ENCODE measurements around the gene BBS5. TPM values are rescaled to one million over a fixed set of nuclear protein-coding genes. Genes with fewer than 3 reads are reported as not detected.
"Not testable (repeated sequence)": the region's sequence is repeated elsewhere in the genome, so short reads cannot be mapped to it uniquely, and the experiment has no call there.

Gene BBS5
- total RNA-seq, 2 experiments from 2014 or later, result 2.1 to 2.2 TPM

DNA sequence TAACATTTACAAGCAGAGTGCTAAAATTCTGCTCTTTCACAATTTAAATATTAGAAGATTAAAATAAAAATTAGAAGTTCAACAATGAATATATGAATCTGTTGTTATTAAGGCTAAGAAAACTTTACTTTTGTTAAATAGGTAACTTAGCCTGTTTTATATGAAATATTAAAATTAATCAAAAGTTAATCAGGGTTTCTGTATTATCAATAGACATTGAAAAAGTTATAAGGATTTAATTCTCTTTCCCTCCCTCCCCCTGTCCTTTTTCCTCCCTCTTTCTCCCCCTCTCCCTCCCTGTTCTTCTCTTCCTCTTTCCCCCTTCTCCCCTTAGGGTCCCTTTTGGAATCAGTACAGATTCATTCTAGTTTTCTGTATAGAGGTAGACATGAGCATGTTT is 12.1 kb downstream of the BBS5 start:
- H3K4me1 Mint-ChIP-seq (ENCODE audit: low read depth), result no peaks in the 10 kb centered on the region
- intact Hi-C loops (cut with micrococcal nuclease), result no loop called here
- no peaks in the 10 kb centered on the region for H3K9me3 Mint-ChIP-seq
- no peak overlapping the region for H3K27ac Mint-ChIP-seq
- H3K36me3 Mint-ChIP-seq (ENCODE audit: low read depth), result peaks cover 5% of the 10 kb centered on the region
- H3K27me3 Mint-ChIP-seq (ENCODE audit: low read depth), result no peaks in the 10 kb centered on the region
- CTCF ChIA-PET, result no interaction called here
- no peak overlapping the region for H3K4me3 Mint-ChIP-seq
- no peak for DNase-seq

DNA sequence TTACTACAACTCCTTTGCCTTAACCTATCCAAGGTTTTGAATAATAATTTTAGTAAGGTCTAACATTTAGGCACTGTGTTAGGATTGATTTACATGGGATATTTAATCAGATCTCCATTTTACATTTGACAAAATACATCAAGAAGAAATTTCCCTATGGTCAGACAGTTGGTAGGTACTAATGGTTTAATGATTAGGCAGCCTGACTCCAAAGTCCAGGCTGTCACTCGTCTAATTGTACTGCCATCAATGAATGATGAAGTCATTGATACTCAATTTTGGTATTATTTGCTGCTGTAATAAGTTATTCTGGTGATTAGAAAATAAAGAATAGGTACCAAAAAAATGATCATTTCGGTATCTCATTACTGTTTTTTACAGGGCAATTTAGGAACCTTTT is 14.1 kb downstream of the BBS5 start:
- no peak overlapping the region for H3K27ac Mint-ChIP-seq
- no peaks in the 10 kb centered on the region for H3K27me3 Mint-ChIP-seq (ENCODE audit: low read depth)
- intact Hi-C loops (cut with micrococcal nuclease), result no loop called here
- H3K4me3 Mint-ChIP-seq, result no peak overlapping the region
- no peak for DNase-seq
- H3K9me3 Mint-ChIP-seq, result no peaks in the 10 kb centered on the region
- peaks cover 5% of the 10 kb centered on the region for H3K36me3 Mint-ChIP-seq (ENCODE audit: low read depth)
- CTCF ChIA-PET, result interaction anchor here (0.9 kb wide), 1 partner anchor 8 kb away, joined by 3 read pairs; no protein-coding TSS in a partner anchor
- H3K4me1 Mint-ChIP-seq (ENCODE audit: low read depth), result no peaks in the 10 kb centered on the region

DNA sequence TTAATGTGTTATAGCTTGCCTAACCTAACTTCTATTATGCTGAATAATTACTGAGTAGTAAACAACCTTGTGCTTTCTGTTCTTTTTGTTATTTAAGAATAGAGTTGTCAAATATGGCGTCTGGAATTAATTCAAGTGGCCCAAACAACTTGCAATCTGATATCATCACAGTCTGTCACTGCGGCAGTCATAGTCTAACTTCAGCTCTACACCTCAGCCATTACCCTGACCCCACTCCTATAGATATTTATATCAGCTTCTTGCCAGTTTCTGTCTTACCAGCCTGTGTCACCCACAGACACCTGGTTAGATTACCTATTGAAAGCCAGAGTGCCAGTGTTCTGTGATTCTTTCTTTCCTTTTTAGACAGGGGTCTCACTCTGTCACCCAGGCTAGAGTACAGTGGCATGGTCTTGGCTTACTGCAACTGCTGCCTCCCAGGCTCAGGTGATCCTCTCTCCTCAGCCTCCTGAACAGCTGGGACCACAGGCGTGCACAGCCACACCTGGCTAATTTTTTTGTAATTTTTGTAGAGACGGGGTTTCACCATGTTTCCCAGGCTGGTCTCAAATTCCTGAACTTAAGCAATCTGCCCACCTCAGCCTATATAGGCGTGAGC is 16.1 kb downstream of the BBS5 start:
- Mint-ChIP-seq H3K4me3 (no peak overlapping the region), H3K27ac (no peak overlapping the region), H3K4me1 (ENCODE audit: low read depth) (no peaks in the 10 kb centered on the region), H3K36me3 (ENCODE audit: low read depth) (peaks cover 7% of the 10 kb centered on the region), H3K27me3 (ENCODE audit: low read depth) (no peaks in the 10 kb centered on the region), H3K9me3 (no peaks in the 10 kb centered on the region)
- intact Hi-C loops (cut with micrococcal nuclease), result no loop called here
- no peak for DNase-seq
- CTCF ChIA-PET, result no interaction called here

DNA sequence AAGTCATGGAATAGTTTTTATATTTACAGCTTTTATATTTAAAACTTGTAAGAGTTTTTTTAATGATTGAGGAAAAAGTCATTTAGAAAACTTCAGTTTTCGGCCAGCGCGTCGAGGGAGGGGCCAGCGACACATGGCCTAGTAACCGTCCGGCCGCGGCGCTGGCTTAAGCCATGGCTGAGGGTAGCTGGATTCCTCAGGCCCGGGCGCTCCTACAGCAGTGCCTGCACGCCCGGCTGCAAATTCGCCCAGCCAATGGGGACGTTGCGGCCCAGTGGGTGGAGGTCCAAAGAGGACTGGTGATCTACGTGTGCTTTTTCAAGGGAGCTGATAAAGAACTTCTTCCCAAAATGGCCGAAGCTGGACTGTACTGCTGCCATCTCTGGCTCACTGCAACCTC is 25.4 kb downstream of the BBS5 start:
- peaks cover 1% of the 10 kb centered on the region for H3K4me1 Mint-ChIP-seq (ENCODE audit: low read depth)
- no peak overlapping the region for H3K4me3 Mint-ChIP-seq
- no peak overlapping the region for H3K27ac Mint-ChIP-seq
- no peak for DNase-seq
- CTCF ChIA-PET, result no interaction called here
- no peaks in the 10 kb centered on the region for H3K27me3 Mint-ChIP-seq (ENCODE audit: low read depth)
- intact Hi-C loops (cut with micrococcal nuclease), result no loop called here
- H3K9me3 Mint-ChIP-seq, result no peaks in the 10 kb centered on the region
- peaks cover 12% of the 10 kb centered on the region for H3K36me3 Mint-ChIP-seq (ENCODE audit: low read depth)

DNA sequence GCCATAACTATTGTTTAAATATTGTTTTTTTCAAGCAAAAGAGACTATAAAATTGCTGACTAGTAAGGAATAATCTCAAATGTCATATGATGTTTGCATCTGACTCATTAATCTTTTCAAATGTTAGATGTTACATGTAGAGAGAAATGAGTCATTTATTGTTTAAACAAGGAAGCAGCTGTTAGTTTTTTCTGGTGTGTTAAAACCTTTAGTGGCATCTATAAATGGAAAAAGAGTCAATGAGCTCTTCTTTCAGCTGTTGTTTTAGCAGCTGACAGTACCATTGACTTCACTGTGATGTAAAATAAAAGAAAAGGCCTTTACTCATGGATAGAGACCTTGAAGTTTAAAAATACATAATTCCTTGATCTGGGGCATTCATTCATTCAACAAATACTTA is 28.4 kb downstream of the BBS5 start:
- H3K4me3 Mint-ChIP-seq, result no peak overlapping the region
- intact Hi-C loops (cut with micrococcal nuclease), result no loop called here
- H3K4me1 Mint-ChIP-seq (ENCODE audit: low read depth), result peaks cover 1% of the 10 kb centered on the region
- H3K27me3 Mint-ChIP-seq (ENCODE audit: low read depth), result no peaks in the 10 kb centered on the region
- H3K9me3 Mint-ChIP-seq, result no peaks in the 10 kb centered on the region
- H3K36me3 Mint-ChIP-seq (ENCODE audit: low read depth), result peaks cover 12% of the 10 kb centered on the region
- no peak overlapping the region for H3K27ac Mint-ChIP-seq
- CTCF ChIA-PET, result interaction anchor here (0.6 kb wide), 1 partner anchor 266 kb away, joined by 3 read pairs; no protein-coding TSS in a partner anchor
- DNase-seq, result no peak

DNA sequence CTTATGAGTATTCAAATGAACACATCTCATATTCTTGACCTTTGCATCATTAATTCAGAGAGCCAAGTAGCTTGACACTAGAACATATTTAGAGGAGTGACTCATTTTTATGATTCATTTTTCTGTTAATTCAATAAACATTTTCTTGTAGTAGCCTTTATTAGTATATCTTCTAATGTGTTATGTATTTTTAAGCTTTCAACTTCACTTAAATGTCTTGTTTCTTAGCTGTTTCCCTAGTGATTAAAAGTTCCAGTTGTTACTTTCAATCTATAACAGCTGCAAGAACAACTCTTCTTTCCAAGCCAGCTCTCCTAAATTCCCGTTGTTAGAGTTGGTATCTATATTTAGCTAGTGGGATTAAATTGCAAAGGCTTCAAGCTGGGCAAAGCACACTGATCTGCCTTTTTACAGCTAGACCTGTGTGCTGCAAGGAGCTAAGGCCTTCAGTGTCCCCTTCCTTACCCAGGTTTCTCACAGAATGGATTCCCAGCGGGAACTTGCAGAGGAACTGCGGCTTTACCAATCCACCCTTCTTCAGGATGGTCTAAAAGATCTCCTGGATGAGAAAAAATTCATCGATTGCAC is 30.1 kb downstream of the BBS5 start, which contains the start of gene KLHL41:
KLHL41 (plus strand) TSS at position 405 of the 588 bp plus-strand sequence; CDS start at position 482, 77 bp downstream.
- H3K36me3 Mint-ChIP-seq (ENCODE audit: low read depth), result peaks cover 9% of the 10 kb centered on the region
- no peak within 1 kb of the TSS for H3K4me3 Mint-ChIP-seq
- no peaks in the 10 kb centered on the region for H3K27me3 Mint-ChIP-seq (ENCODE audit: low read depth)
- CTCF ChIA-PET, result interaction anchor here (0.6 kb wide), 1 partner anchor 131 kb away, joined by 3 read pairs; no protein-coding TSS in a partner anchor
- H3K4me1 Mint-ChIP-seq (ENCODE audit: low read depth), result peaks cover 1% of the 10 kb centered on the region
- no peak within 1 kb of the TSS for H3K27ac Mint-ChIP-seq
- DNase-seq, result no peak
- intact Hi-C loops (cut with micrococcal nuclease), result no loop called here
- no peaks in the 10 kb centered on the region for H3K9me3 Mint-ChIP-seq

DNA sequence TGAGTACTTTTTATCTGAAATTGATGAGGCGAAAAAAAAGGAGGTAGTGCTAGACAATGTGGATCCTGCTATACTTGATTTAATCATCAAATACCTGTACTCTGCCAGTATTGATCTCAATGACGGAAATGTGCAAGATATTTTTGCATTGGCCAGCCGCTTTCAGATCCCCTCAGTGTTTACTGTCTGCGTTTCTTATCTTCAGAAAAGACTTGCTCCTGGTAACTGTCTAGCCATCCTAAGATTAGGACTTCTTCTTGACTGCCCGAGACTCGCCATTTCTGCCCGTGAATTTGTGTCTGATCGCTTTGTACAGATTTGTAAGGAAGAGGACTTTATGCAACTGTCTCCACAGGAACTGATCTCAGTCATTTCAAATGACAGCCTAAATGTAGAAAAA is 30.7 kb downstream of the BBS5 start:
- H3K4me1 Mint-ChIP-seq (ENCODE audit: low read depth), result peaks cover 1% of the 10 kb centered on the region
- peaks cover 5% of the 10 kb centered on the region for H3K36me3 Mint-ChIP-seq (ENCODE audit: low read depth)
- CTCF ChIA-PET, result interaction anchor here (0.6 kb wide), 1 partner anchor 130 kb away, joined by 3 read pairs; no protein-coding TSS in a partner anchor
- H3K9me3 Mint-ChIP-seq, result no peaks in the 10 kb centered on the region
- H3K4me3 Mint-ChIP-seq, result no peak overlapping the region
- no peak overlapping the region for H3K27ac Mint-ChIP-seq
- no peaks in the 10 kb centered on the region for H3K27me3 Mint-ChIP-seq (ENCODE audit: low read depth)
- intact Hi-C loops (cut with micrococcal nuclease), result no loop called here
- DNase-seq, result no peak

DNA sequence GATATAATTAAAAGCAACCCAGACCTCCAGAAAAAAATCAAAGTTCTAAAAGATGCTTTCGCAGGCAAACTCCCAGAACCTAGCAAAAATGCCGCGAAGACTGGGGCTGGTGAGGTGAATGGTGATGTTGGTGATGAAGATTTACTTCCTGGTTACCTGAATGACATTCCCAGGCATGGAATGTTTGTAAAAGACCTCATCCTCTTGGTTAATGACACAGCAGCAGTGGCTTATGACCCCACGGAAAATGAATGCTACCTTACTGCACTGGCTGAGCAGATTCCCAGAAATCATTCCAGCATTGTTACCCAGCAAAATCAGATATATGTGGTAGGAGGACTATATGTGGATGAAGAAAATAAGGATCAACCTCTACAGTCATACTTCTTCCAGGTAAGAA is 31.2 kb downstream of the BBS5 start:
- intact Hi-C loops (cut with micrococcal nuclease), result no loop called here
- Mint-ChIP-seq H3K4me3 (no peak overlapping the region), H3K36me3 (ENCODE audit: low read depth) (peaks cover 1% of the 10 kb centered on the region), H3K4me1 (ENCODE audit: low read depth) (peaks cover 1% of the 10 kb centered on the region), H3K27me3 (ENCODE audit: low read depth) (no peaks in the 10 kb centered on the region), H3K9me3 (no peaks in the 10 kb centered on the region), H3K27ac (no peak overlapping the region)
- no peak for DNase-seq
- CTCF ChIA-PET, result no interaction called here

DNA sequence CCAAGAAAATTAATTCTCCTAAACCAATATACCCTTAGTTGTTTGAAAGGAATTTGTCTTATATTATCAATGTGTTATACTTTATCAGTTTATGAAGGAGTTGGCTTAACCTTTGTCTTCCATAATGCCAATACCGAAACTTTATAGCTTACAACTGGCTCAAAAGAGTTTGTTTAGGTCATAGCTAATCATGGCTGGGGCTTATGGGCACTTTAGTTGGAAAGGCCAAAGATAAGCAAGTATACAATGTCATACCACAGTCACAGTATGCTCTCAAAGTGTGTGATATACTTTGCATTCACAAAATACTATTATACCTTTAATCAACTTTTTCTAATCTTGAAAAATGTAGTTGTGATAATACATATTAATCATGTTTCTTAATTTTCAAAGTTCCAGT is 32.5 kb downstream of the BBS5 start:
- CTCF ChIA-PET, result interaction anchor here (1.2 kb wide), 1 partner anchor 16 kb away, joined by 3 read pairs; no protein-coding TSS in a partner anchor
- Mint-ChIP-seq H3K4me3 (no peak overlapping the region), H3K4me1 (ENCODE audit: low read depth) (peaks cover 1% of the 10 kb centered on the region), H3K27ac (no peak overlapping the region), H3K27me3 (ENCODE audit: low read depth) (no peaks in the 10 kb centered on the region), H3K9me3 (no peaks in the 10 kb centered on the region), H3K36me3 (ENCODE audit: low read depth) (peaks cover 1% of the 10 kb centered on the region)
- no peak for DNase-seq
- intact Hi-C loops (cut with micrococcal nuclease), result no loop called here

DNA sequence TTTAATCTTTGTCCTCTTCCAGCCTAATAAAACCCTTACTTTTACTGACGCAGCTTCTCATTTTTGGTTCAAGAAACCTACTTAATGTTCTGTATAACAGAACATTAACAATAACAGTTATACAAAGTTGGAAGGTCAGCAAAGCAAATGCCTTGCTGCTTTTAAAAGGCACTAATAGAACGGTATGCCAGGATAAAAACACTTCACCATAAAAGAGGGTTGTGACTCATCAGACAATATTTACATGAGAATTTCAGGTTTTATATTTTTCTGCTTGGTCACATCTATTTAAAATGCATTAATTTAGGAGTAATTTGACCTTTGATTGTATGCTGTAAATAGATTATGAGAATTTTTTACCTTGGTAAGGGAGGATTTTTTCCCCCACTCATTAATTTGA is 33.2 kb downstream of the BBS5 start:
- CTCF ChIA-PET, result interaction anchor here (1.2 kb wide), 1 partner anchor 15 kb away, joined by 3 read pairs; no protein-coding TSS in a partner anchor
- Mint-ChIP-seq H3K9me3 (no peaks in the 10 kb centered on the region), H3K27me3 (ENCODE audit: low read depth) (no peaks in the 10 kb centered on the region), H3K27ac (no peak overlapping the region), H3K36me3 (ENCODE audit: low read depth) (no peaks in the 10 kb centered on the region), H3K4me3 (no peak overlapping the region), H3K4me1 (ENCODE audit: low read depth) (peaks cover 1% of the 10 kb centered on the region)
- intact Hi-C loops (cut with micrococcal nuclease), result no loop called here
- no peak for DNase-seq

DNA sequence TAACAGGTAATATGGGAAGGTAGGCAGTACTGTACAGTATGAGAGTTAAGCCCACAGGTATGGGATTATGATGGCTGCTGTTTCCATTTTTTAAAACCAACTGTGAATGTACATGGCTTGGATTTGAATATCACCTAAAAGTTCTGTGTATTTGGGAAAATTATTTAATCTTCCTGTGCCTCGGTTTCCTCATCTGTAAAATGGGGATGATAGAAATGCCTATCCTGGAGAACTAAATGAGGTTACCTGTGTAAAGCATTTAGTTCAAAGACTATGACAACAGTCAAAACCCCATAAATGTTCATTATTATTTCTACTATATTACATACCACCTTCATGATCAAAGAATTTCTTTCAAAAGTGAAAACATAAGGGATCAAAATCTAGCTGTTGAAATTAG is 33.8 kb downstream of the BBS5 start:
- no peaks in the 10 kb centered on the region for H3K27me3 Mint-ChIP-seq (ENCODE audit: low read depth)
- H3K4me1 Mint-ChIP-seq (ENCODE audit: low read depth), result peaks cover under 1% of the 10 kb centered on the region
- no peak overlapping the region for H3K27ac Mint-ChIP-seq
- no peak overlapping the region for H3K4me3 Mint-ChIP-seq
- DNase-seq, result no peak
- no peaks in the 10 kb centered on the region for H3K9me3 Mint-ChIP-seq
- CTCF ChIA-PET, result interaction anchor here (1.2 kb wide), 1 partner anchor 15 kb away, joined by 3 read pairs; no protein-coding TSS in a partner anchor
- H3K36me3 Mint-ChIP-seq (ENCODE audit: low read depth), result no peaks in the 10 kb centered on the region
- intact Hi-C loops (cut with micrococcal nuclease), result no loop called here

DNA sequence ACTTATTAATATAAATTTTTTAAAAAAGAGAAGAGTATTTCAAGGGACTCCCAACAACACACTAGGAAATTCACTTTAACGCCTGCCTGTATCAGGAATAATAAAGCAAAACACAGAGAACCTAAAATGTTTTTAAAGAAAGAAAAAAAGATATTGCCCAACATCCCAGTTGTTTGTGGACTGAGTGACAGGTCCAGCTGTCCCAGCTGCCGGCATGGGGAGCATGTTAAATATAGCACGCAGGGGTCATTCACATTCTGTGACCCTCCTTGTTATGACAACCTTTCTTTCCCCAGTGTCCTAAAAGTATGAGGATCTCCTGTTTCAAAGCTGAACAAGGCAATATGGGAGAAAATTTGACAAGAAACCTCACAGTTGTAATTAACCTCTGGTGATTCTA is 34.6 kb downstream of the BBS5 start:
- H3K36me3 Mint-ChIP-seq (ENCODE audit: low read depth), result no peaks in the 10 kb centered on the region
- no peaks in the 10 kb centered on the region for H3K9me3 Mint-ChIP-seq
- H3K4me3 Mint-ChIP-seq, result no peak overlapping the region
- no peak overlapping the region for H3K27ac Mint-ChIP-seq
- no peak for DNase-seq
- H3K4me1 Mint-ChIP-seq (ENCODE audit: low read depth), result no peaks in the 10 kb centered on the region
- intact Hi-C loops (cut with micrococcal nuclease), result no loop called here
- CTCF ChIA-PET, result interaction anchor here (0.7 to 0.8 kb wide), 2 partner anchors 9 to 228 kb away, joined by 3 read pairs; no protein-coding TSS in a partner anchor
- H3K27me3 Mint-ChIP-seq (ENCODE audit: low read depth), result no peaks in the 10 kb centered on the region

DNA sequence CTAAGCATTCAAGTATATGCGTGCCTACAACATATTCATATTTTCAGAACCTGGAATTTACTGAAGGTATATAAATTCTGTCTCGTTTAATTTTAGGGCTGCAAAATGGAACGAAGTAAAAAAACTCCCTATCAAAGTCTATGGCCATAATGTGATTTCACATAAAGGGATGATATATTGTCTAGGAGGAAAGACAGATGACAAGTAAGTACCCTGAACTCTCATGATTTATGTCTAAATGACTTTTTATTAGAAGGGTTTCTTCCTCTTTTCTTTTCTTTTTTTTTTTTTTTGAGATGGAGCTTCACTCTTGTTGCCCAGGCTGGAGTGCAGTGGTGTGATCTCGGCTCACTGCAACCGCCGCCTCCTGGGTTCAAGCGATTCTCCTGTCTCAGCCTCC is 35.5 kb downstream of the BBS5 start:
- H3K27me3 Mint-ChIP-seq (ENCODE audit: low read depth); H3K9me3 Mint-ChIP-seq; H3K4me1 Mint-ChIP-seq (ENCODE audit: low read depth); DNase-seq; intact Hi-C loops (cut with micrococcal nuclease); H3K27ac Mint-ChIP-seq; H3K36me3 Mint-ChIP-seq (ENCODE audit: low read depth); H3K4me3 Mint-ChIP-seq: not testable (repeated sequence)
- CTCF ChIA-PET, result interaction anchor here (0.6 to 0.7 kb wide), 2 partner anchors 228 to 382 kb away, joined by 3 to 4 read pairs; no protein-coding TSS in a partner anchor
